HG02943 (cell line): ENCODE results near the gene SACM1L.

ENCODE experiments used
- ATAC-seq: cut with Tn5 transposase; IDR thresholded peaks from one replicate; pipeline ENCODE4 v1.9.1; 2021; ENCODE audit warnings: mild to moderate bottlenecking, low read depth, moderate library complexity; ENCODE audit not compliant: unreplicated experiment

The SACM1L gene

GRCh38 chr3:45762647-45763302 is 73.6 kb downstream of the SACM1L start:
- no peak for ATAC-seq

DNA sequence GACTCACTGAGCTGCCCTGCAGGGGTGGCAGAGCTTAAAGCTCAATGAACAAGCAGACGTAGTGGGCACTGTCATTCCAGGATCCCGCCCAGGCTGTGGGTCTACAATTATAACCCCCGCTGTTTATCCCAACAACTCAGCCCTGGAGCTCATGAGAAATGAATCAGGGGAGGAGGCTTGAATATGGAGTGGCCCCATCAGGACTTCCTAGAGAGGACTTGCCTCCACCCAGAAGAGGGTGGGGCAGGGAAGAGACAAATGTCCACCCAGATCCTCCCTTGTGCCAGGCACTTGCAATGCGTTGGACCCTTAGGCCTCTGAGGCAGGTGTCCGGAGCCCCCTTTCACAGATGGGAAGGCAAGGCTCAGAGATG is 74.1 kb downstream of the SACM1L start:
- no peak for ATAC-seq

DNA sequence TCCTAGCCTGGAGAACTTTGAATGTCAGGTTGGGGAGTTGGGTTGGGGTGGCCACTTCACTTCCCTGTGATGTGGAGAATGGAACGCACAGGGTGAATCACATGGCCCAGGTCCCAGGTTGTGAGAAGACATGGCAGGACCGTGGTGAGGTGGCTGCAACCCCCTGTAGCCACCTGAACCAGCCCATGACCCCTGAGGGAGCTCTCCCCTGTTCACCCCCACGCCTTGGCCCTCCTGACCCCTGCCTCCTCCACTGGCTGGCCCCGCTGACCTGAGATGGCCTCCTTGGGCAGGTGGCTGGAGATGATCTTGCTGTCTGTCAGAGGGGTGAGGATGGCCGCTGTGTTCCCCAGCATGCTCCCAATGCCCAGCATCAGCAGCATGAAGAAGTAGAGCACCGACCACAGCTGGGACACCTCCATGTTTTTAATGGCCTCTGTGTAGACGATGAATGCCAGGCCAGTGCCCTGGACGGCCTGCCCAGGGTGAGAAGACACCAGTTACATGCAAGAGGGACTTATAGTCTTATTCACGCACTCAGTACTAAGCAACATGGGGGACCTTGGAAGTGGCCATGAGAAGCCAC is 76.2 kb downstream of the SACM1L start:
- ATAC-seq, result no peak

- no peak for ATAC-seq
These were observed 76.8 kb downstream of the SACM1L start for GRCh38 chr3:45765958-45766357.

- ATAC-seq, result no peak
These were observed 82.1 kb downstream of the SACM1L start for GRCh38 chr3:45771166-45771775.

- no peak for ATAC-seq
These were observed 82.6 kb downstream of the SACM1L start for GRCh38 chr3:45771831-45772230.

- ATAC-seq, result no peak
These were observed 83.3 kb downstream of the SACM1L start for GRCh38 chr3:45772341-45773035.

GRCh38 chr3:45773072-45773471 is 83.9 kb downstream of the SACM1L start:
- no peak for ATAC-seq

- no peak for ATAC-seq
These were observed 84.7 kb downstream of the SACM1L start for GRCh38 chr3:45773714-45774449.

DNA sequence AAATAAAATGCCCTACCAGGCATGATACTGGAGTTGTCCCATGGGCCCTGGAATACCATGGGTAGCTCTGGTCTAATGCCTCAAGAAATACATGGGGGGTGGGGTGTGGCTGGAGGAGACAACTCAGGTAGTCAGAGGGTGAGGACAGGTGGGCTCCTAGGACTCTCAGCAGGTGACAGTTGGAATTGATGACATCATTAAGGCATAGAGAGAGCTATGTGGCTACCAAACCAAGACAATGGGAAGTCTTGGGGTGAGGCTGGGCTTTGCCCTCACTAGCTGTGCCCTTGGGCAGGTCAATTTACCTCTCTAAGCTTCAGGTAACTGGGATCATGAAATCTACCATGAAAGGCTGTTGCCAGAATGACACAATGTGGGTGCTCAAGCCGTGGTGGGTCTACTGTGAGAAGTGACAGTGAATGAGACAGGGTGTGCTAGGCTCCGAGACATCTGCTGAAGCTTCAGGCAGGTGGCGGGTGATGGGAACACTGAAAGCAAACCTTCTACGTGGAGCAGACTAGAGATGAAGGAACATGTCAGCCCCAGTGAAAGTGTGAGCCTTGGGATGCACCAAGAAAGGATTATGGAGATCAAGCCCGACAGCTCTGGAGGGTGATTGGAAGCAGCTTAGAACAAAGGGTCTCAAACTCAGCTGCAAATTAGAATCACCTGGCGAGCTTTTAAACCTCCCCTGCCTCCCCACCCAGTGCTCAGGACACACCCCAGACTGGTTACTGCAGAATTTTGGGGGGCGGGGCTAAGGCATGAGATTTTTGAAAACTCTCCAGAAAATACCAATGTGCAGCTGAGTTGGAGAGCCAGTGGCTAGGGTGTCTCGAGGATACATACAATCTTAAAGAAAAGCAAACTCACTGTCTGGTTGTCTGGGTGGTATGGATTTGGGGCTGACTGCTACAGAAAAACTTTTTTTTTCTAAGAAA is 85.7 kb downstream of the SACM1L start:
- no peak for ATAC-seq

GRCh38 chr3:45775571-45776300 is 86.5 kb downstream of the SACM1L start:
- ATAC-seq, result no peak

DNA sequence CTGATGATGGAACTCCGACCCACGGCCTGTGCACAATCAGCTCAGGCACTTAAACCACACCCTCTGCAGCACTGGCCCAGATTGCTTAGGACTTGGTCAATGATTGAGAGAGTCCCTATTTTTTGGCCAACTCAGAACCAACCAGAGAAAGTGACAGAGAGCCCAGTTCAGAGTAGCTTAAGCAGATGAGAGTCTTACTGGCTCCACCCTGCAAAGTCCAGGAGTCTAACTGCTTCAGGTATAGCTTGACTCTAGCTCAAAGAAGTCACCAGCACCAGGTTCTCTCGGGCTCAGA is 87.1 kb downstream of the SACM1L start:
- no peak for ATAC-seq

DNA sequence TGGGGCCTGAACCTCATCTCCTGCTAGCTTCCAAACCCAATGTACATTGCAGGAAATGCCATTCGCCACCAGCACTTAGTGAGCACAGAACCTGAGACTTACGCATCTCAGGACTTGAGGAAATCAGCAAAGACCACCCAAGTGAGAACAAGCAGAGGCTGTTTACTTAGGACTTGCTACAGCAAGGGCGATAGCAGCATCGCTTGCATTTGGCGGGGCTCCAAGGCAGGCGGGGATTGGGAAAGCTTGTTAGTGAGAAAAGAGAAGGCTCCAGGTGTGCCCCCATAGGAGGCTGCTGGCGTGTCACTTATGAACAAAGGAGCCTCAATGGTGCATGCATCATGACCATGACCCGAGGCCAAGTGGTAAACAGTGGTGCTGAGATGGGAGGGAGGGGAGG is 87.4 kb downstream of the SACM1L start:
- ATAC-seq, result no peak

DNA sequence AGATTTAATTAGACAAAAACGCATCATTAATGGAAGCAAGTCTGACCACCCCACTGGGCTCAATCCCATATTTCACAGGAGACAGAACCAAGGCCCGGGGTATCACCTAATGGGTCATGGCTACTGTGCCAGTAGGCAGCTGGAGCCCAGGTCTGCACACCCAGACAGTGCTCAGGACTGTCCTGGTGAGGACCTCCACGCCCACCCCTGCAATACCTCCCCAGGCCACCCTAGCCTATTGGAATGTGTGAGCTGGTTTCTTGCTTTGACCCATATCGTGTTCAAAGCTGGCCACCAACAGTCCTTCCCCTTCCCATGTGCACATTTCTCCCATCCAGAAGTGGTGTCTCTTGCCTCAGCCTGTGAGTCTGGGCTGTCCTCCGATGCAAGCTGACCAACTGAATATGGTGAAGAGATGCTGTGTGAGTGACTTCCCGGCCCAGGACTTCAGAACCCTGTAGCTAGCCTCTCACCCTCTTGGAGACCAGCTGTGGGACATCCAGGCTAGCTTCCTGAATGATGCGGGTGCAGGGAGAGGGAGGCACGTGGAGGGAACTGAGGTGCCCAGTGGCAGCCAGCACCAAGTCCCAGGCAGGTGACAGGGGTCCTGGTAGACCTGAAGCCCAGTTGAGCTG is 88.0 kb downstream of the SACM1L start:
- no peak for ATAC-seq

DNA sequence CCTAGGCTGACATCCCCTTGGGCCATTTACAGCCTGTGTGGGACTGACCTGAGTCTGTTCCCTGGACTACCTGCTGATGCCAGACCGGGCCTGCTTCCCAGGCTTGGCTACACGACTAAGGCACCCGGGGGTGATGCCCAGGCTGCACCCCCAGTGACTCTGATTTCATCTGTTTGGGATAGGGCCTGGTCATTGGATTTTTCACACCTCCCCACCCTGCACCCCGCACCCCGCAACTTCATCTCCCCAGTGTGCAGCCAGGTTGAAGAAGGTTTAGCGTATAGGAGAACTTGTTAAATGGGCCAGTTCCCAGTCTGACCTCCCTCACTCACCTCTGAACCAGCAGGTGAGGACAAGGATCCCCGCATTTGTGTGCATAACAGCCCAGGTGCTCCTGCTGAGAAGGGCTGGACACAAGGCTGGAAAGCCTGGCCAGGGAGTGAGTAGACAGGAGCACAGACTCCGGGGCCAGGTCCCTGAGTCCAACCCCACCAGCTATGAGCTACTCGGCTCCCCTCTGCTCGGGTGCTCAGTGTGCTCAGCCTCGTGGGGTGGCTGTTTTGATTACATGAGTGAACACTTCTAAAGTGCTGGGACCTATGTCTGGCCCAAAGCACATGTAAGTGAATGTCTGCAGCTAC is 88.7 kb downstream of the SACM1L start:
- no peak for ATAC-seq

DNA sequence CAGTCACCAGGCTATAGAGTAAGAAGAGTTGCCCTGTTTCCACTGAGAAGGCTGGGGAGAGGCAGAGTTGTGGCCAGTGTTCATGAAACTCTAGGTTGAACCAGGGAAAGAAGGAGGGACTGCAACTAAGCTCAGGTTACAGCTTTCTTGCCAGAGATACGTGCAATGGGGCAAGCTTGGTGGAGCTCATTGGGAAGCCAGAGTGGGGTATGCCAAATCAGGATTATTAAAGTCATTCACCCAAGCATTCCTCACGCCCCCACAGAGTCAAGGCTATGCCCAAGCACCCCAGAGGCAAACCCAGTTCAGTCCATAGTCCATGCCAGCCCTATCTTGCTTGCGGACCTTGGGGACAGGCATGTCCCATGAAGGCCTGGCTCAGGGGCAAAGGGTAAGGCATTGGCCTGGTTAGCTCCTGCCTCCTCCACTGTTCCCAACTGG is 89.6 kb downstream of the SACM1L start:
- ATAC-seq, result no peak

DNA sequence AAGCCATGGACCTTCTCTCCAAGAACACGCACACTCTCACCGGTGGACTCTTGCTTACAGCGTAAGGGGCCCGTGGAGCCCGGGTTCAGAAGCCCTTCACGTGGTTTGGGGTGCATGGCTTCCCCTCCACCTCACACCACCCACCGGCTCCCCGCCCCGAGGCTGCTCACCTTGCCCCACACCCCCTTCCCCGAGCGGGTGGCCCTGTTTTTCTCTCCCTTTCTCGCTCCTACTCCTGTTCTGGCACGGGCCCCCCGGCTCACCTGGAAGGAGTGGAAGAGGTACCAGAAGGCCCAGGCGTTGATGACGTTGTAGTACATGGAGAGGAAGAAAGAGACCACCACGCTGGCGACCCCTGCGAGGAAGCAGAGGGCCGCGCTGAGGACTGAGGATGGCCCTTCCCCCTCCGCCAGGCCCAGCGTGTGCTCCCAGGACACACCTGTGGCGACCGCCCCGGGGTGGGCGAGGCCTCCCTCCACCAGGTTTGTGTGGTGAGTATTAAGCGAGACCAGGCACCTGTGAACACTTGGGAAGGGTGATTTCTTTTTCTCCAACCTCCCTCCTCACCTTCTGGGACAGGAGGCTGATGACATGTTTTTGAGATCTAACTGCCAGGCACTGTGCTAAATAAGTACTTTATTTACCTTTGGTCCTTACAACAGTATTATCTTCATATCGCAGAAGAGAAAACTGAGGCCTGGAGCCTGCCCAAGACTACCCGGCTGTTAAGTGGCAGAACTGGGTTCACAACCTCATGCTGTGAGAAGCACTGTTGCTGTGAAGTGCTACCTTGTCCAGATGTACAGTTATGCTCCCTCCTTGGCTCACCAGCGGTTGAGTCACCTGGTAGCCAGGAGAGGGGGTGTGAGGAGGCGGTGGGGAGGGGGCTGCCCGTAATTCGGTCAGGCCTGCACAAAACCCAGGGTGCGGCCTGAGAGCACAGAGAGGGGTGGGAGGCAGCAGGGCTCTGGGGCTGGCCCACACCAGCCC is 90.8 kb downstream of the SACM1L start:
- no peak for ATAC-seq
